HEK293 (cell line): ENCODE measurements around the gene CORO1C.

Experiments used
- CTCF ChIP-seq: fragments of 450-650 bp; formaldehyde crosslinking; IDR thresholded peaks from 2 replicates; pipeline ENCODE4 v1.5.1; 2016; ENCODE audit warnings: missing biosample characterization, missing genetic modification characterization
- KLF9 ChIP-seq: fragments of 450-650 bp; formaldehyde crosslinking; IDR thresholded peaks from 2 replicates; pipeline ENCODE4 v1.5.1; 2016; ENCODE audit warnings: missing biosample characterization, missing genetic modification characterization, low read depth
- OSR2 ChIP-seq: fragments of 450-650 bp; formaldehyde crosslinking; IDR thresholded peaks from 2 replicates; pipeline ENCODE4 v1.5.1; 2016; ENCODE audit warnings: missing biosample characterization, missing genetic modification characterization
- ZNF114 ChIP-seq: fragments of 450-650 bp; formaldehyde crosslinking; IDR thresholded peaks from 2 replicates; pipeline ENCODE4 v1.5.0; 2017; ENCODE audit warnings: missing biosample characterization, missing genetic modification characterization
- ZNF174 ChIP-seq: fragments of 450-650 bp; formaldehyde crosslinking; IDR thresholded peaks from 2 replicates; pipeline ENCODE4 v1.5.0; 2017; ENCODE audit warnings: missing biosample characterization, mild to moderate bottlenecking, missing genetic modification characterization
- ZNF2 ChIP-seq: fragments of 450-650 bp; formaldehyde crosslinking; IDR thresholded peaks from 2 replicates; pipeline ENCODE4 v1.5.1; 2016; ENCODE audit warnings: missing biosample characterization, missing genetic modification characterization
- ZNF274 ChIP-seq, 2 experiments: fragments of 200-500 bp in 1 of 2; fragments of 450-650 bp in 1 of 2; sonication (Bioruptor generic) in 1 of 2; formaldehyde crosslinking in 1 of 2; IDR thresholded peaks; 2 replicates each; pipeline versions ENCODE4 v1.5.1 to v1.6.1; 2014 to 2016; ENCODE audit warnings: borderline replicate concordance in 1 of 2, inconsistent platforms in 1 of 2, low read length in 1 of 2, missing biosample characterization in 1 of 2, missing genetic modification characterization in 1 of 2
- ZNF366 ChIP-seq: fragments of 450-650 bp; formaldehyde crosslinking; conservative IDR thresholded peaks from 2 replicates; pipeline ENCODE4 v1.5.1; 2016; ENCODE audit warnings: missing biosample characterization, missing genetic modification characterization
- ZNF488 ChIP-seq: fragments of 450-650 bp; formaldehyde crosslinking; IDR thresholded peaks from 2 replicates; pipeline ENCODE4 v1.5.1; 2016; ENCODE audit warnings: missing biosample characterization, missing genetic modification characterization
- ZNF510 ChIP-seq: fragments of 450-650 bp; formaldehyde crosslinking; IDR thresholded peaks from 2 replicates; pipeline ENCODE4 v1.5.1; 2018; ENCODE audit warnings: mild to moderate bottlenecking, missing genetic modification characterization, missing biosample characterization; ENCODE audit not compliant: insufficient replicate concordance
- ZNF530 ChIP-seq: fragments of 450-650 bp; formaldehyde crosslinking; IDR thresholded peaks from 2 replicates; pipeline ENCODE4 v1.5.1; 2016; ENCODE audit warnings: low read depth, missing biosample characterization, missing genetic modification characterization
- ZNF596 ChIP-seq: fragments of 450-650 bp; IDR thresholded peaks from 2 replicates; pipeline ENCODE4 v1.5.0; 2018; ENCODE audit warnings: missing biosample characterization, mild to moderate bottlenecking, missing genetic modification characterization, moderate library complexity
- ZNF670 ChIP-seq: fragments of 450-650 bp; formaldehyde crosslinking; IDR thresholded peaks from 2 replicates; pipeline ENCODE4 v1.5.1; 2016; ENCODE audit warnings: missing biosample characterization, missing genetic modification characterization, low read depth

- no peak for TF ChIP-seq KLF9 (tag by site-specific recombination)
- TF ChIP-seq ZNF596 (tag by site-specific recombination), result no peak
- no peak for TF ChIP-seq ZNF510 (tag by site-specific recombination)
- no peak for TF ChIP-seq ZNF366 (tag by site-specific recombination)
- TF ChIP-seq OSR2 (tag by site-specific recombination), result no peak
- TF ChIP-seq CTCF (tag by site-specific recombination), result no peak
- TF ChIP-seq ZNF114 (tag by site-specific recombination), result no peak
- no peak for TF ChIP-seq ZNF488
- TF ChIP-seq ZNF2 (tag by site-specific recombination), result no peak
- no peak for TF ChIP-seq ZNF274 (IDR thresholded peaks at IDR 0.05; ENCODE audit: low read length)
- TF ChIP-seq ZNF274 (tag by site-specific recombination; IDR thresholded peaks at IDR 0.05; ENCODE audit: borderline replicate concordance), result no peak
- TF ChIP-seq ZNF530 (tag by site-specific recombination), result no peak
- no peak for TF ChIP-seq ZNF174 (tag by site-specific recombination)
- TF ChIP-seq ZNF670 (tag by site-specific recombination), result no peak
These were observed 6.9 kb upstream of the CORO1C start for GRCh38 chr12:108738170-108738569.
